RWPE1 (cell line): ENCODE results near the gene KLHL30.
A peak's percentile ranks its signal among the peaks of the same experiment; 100 is the strongest.

Experiments used
- CTCF ChIA-PET: fragments of 350-600 bp; sonication (Branson Sonifier 250); formaldehyde crosslinking; extraction: SDS; loops from one replicate; lab custom pipeline; 2021; lab: Yijun Ruan, JAX
- POLR2A ChIA-PET: fragments of 400-600 bp; formaldehyde crosslinking; extraction: SDS; loops from one replicate; lab custom pipeline; 2020; ENCODE audit warnings: antibody characterized with exemption; ENCODE audit not compliant: low non-redundant PET; lab: Yijun Ruan, JAX
- DNase-seq: peaks from one replicate; pipeline ENCODE4 v3.0.0; 2012; ENCODE audit warnings: low spot score
- H3K27ac ChIP-seq: fragments of 450-650 bp; 2 replicates; pipeline ENCODE4 v1.5.1; 2017
- CTCF ChIP-seq: fragments of 450-650 bp; conservative IDR thresholded peaks from 2 replicates; pipeline ENCODE4 v1.5.1; 2017; ENCODE audit warnings: low read depth, mild to moderate bottlenecking

KLHL30 gene

DNA sequence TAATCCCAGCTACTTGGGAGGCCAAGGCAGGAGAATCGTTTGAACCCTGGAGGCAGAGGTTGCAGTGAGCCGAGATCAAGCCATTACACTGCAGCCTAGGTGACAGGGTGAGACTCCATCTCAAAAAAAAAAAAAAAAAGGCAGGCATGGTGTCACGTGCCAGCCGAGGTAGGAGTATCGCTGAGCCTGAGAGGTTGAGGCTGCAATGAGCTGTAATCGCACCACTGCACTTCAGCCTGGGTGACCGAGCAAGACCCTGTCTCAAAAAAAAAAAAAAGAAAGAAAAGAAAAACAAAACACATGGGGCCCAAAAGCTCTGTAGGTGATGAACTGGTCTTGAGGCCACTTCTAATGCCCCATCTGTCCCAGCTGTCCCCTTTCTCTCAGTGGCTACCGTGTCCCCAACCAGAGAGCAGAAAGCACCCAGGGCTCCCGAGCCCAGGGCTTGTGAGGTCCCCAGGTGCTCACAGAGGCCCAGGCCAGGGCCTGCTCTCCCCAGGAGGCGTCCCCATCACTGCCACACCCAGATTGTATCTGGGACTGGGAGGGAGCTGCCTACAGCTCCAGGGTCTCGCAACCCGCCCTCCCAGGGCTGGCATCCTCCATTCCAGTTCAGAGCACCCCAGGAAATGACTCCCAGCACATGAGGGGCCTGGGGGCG is 8.5 kb downstream of the KLHL30 start:
- H3K27ac ChIP-seq, result peak overlapping the region; percentile 13; the same call in 1 of the 2 replicates
- ChIA-PET POLR2A (no interaction called here), CTCF (interaction anchor here (0.7 to 1.5 kb wide), 4 partner anchors 9 to 288 kb away, joined by 3 to 6 read pairs (median 5); partner anchors contain the start of genes ERFE and KLHL30)
- TF ChIP-seq CTCF, result no peak
- no peak for DNase-seq

- TF ChIP-seq CTCF, result no peak
- POLR2A ChIA-PET, result no interaction called here
- no peak for DNase-seq
- no peak overlapping the region for H3K27ac ChIP-seq
- CTCF ChIA-PET, result no interaction called here
Measured at GRCh38 chr2:238148981-238149380, 10.5 kb downstream of the KLHL30 start.

GRCh38 chr2:238149841-238150572 is 11.5 kb downstream of the KLHL30 start:
- ChIA-PET CTCF (no interaction called here), POLR2A (no interaction called here)
- no peak overlapping the region for H3K27ac ChIP-seq
- TF ChIP-seq CTCF, result no peak
- DNase-seq, result no peak

DNA sequence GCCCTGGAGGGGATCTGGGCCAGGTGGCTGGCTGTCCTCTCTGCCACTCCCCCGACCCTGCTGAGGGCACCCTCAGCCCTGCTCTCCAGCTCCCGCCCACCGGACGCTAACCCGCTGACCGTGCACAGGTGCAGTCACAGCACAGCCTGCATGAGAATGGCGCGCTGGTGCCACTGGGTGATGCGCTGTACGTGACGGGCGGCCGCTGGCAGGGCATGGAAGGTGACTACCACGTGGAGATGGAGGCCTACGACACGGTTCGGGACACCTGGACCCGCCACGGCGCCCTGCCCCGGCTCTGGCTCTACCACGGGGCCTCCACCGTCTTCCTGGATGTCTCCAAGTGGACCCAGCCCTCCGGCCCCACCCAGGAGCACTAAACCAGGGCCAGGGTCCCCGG is 12.2 kb downstream of the KLHL30 start:
- ChIA-PET CTCF (no interaction called here), POLR2A (no interaction called here)
- TF ChIP-seq CTCF, result no peak
- H3K27ac ChIP-seq, result no peak overlapping the region
- no peak for DNase-seq

- no peak for DNase-seq
- ChIA-PET CTCF (no interaction called here), POLR2A (no interaction called here)
- TF ChIP-seq CTCF, result no peak
- H3K27ac ChIP-seq, result no peak overlapping the region
Measured at GRCh38 chr2:238151205-238151604, 12.7 kb downstream of the KLHL30 start.

DNA sequence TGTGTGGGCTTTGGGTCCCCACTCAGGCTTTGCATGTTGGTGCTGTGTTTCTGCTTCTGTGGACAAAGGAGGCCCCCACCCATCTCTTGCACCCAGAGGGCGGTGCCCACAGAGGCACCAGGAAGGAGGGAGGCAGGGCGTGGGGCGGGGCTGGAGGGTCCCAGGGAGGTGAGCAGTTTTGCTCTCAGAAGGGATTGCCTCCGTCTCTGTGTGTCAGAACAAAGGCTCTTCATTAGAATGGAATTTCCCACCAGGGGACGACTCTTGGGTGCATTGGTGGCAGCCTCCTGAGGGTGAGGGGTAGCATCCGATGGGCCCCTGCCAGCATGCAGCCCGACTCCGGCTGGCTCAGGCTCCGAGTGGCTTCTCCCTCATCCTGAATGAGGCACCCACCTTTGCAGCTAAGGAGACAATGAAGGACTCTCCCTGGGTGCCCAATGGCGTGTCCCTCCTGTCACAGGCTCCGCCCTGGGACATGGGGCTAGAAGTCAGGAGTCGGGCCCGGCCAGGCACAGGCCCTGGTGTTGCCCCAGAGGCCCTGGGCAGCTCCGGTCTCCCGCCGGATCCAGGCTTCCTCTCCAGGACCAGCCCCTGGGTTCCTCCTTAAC is 13.3 kb downstream of the KLHL30 start:
- POLR2A ChIA-PET, result no interaction called here
- DNase-seq, result no peak
- no peak overlapping the region for H3K27ac ChIP-seq
- TF ChIP-seq CTCF, result no peak
- CTCF ChIA-PET, result interaction anchor here (0.5 to 0.6 kb wide), 3 partner anchors 118 to 1142 kb away, joined by 3 to 4 read pairs (median 3); no protein-coding TSS in a partner anchor
